Testis (tissue), 3 donors: ENCODE results near the gene SSTR5. TPM values are rescaled to one million over a fixed set of nuclear protein-coding genes. Genes with fewer than 3 reads are reported as not detected.

Experiments used
- DNase-seq: peaks from one replicate; pipeline ENCODE4 v3.0.0-alpha.2; 2019
- H3K27ac ChIP-seq, 2 donors: fragments of 200-600 bp; sonication (generic); one replicate each; pipeline ENCODE4 v1.5.1; 2019
- H3K27me3 ChIP-seq: fragments of 200-600 bp; sonication (generic); one replicate; pipeline ENCODE4 v1.5.1; 2019
- H3K36me3 ChIP-seq: fragments of 200-600 bp; sonication (generic); one replicate; pipeline ENCODE4 v1.5.1; 2017; ENCODE audit warnings: low read depth; ENCODE audit errors: missing control alignments
- H3K4me1 ChIP-seq: fragments of 200-600 bp; sonication (generic); one replicate; pipeline ENCODE4 v1.5.1; 2019
- H3K4me3 ChIP-seq, 2 donors: fragments of 200-600 bp; sonication (generic); one replicate each; pipeline ENCODE4 v1.5.1; 2017 to 2019
- H3K9me3 ChIP-seq: fragments of 200-600 bp; sonication (generic); one replicate; pipeline ENCODE4 v1.5.1; 2017
- CTCF ChIP-seq, 3 experiments: fragments of 450-650 bp in 2 of 3; fragments of 200-600 bp in 1 of 3; sonication (generic) in 1 of 3; IDR thresholded peaks; one replicate each; pipeline ENCODE4 v1.5.1; 2016 to 2019; ENCODE audit warnings: antibody characterized with exemption in 3 of 3, mild to moderate bottlenecking in 2 of 3, moderate library complexity in 1 of 3
- POLR2A ChIP-seq: fragments of 450-650 bp; IDR thresholded peaks from one replicate; pipeline ENCODE4 v1.6.1; 2017; ENCODE audit warnings: antibody characterized with exemption, mild to moderate bottlenecking, moderate library complexity
- WGBS, 2 donors: methylation state at CpG; one replicate each; pipeline ENCODE4 v1.1.5; 2018; 5-methylcytosine and 5-hydroxymethylcytosine counted together
- intact Hi-C: fragments of 100-400 bp; cut with DNase I; formaldehyde crosslinking; loops from one replicate; pipeline ENCODE4 v1.15.1; 2023; ENCODE audit warnings: low total_unique reads
- polyA plus RNA-seq: library from polyadenylated mRNA; stranded (reverse); fragments of 350-450 nt; fragmentation: Illumina TruSeq; extraction: RNeasy Lipid Tissue Mini Kit (QIAGEN cat#74804); gene quantifications from one replicate; pipeline ENCODE4 v1.2.3, GENCODE V29; 2014; ENCODE audit warnings: low read depth, low replicate concordance; ENCODE audit not compliant: insufficient read depth
- total RNA-seq, 2 donors: library from RNA; depleted of rRNA; stranded (reverse); fragments of >200 nt; gene quantifications; one replicate each; pipeline ENCODE4 v1.2.3, GENCODE V29; 2016

Gene SSTR5
- total and polyA plus RNA-seq, 3 donors from 2014 or later, result 0.31 TPM; not detected in 2

DNA sequence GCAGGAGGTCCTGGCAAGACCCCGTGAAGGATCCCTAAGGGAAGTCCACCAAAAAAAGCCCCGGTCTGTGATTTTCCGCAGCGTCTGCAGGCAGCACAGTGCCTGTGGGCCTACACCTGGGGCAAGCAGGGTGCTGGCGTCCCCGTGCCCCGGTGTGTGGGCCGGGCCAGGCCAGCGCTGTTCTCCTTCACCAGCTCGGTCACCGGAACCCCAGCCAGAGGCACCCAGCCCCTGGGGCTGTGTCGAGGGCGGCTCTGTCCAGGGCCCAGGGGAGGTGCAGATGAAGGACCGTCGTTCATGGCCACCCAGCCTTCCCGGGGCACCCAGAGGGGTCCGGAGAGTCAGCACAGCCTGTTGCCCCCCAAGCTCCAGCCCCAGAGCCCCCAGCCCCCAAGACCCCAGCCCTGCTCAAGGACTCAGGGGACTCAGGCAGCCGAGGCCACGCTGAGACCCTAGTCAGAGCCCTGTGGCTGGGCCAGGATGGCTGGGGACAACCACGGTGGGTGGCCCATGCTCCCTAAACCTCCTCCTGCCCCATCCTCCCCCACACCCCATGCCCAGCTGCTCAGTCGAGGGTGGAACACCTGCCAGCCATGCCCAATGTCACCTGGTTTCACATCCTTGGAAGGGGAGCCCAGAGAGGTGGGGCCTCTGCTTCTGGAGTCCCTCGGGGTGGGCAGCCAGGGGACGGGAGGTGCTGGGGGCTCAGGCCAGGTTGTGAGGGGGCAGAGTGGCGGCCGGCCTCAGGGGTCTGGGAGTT, 29.2 kb downstream of the SSTR5 start:
- no peak for DNase-seq
- Histone ChIP-seq H3K27me3 (no peaks in the 10 kb centered on the region), H3K27ac (no peak overlapping the region), H3K4me3 (no peak overlapping the region), H3K4me1 (peaks cover 15% of the 10 kb centered on the region), H3K36me3 (no peaks in the 10 kb centered on the region), H3K9me3 (no peaks in the 10 kb centered on the region)
- intact Hi-C loops, result no loop called here
- 20 to 77% methylated on average over 1 to 25 of the region's 25 CpGs for WGBS, 2 donors
- TF ChIP-seq POLR2A (no peak), CTCF (IDR thresholded peaks at IDR 0.05) (no peak)

DNA sequence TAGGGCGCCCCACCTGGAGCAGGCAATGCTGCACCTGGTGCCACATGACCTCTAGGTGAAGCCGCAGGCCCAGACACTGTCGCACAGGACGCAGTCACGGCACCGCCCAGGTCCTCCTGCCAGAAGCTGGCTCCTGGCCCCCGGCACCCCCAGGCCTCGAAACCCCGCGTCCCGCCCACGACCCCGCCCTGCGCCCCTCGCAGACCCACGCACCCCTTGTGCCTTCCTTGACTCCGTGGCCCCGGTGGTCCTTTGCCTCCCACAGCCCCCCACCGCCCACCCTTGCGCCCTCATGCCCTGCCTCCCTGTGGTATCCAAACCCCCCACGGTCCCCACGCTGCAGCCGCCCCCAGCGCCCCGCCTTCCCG, 29.8 kb downstream of the SSTR5 start:
- peaks cover 14% of the 10 kb centered on the region for H3K4me1 ChIP-seq
- 26 to 54% methylated on average over 13 to 26 of the region's 26 CpGs for WGBS, 2 donors

DNA sequence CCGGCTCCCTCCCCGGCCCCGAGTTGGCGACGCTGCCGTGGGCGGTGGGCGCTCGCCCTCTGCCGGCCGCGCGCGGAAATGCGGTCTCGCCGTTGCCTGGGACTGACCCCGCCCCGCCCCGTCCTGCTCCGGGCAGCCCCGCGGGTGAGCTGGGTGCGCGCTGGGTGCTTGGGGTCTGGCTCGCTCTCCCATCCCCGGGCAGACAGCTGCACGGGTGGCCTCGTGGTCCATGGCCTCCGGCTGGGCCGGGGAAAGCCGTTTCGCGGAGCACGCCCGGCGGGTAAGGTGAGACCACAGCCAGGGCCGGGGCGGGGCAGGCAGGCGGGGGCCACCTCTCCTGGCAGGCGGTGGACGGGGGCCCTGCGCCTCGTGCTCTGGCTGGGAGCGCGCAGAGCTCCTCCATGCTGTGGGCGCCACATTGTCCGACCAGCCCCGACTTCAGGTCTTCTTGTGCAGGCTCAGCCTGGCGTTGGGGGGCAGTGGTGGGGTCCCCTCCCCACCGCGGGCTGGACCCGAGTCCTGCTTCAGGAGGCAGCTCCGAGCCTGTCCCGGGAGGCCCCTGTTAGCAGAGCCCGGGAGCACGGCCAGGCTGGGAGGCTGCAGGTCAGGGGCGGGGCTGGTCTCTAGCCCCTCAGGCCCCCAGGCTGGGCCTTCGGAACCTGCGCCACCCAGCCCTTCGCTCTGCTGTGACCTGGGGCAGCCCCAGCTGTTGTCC, 30.5 kb downstream of the SSTR5 start:
- peak; percentile 79 for DNase-seq
- Histone ChIP-seq H3K4me3 (peak overlapping the region; percentile 21 to 27), H3K36me3 (no peaks in the 10 kb centered on the region), H3K9me3 (no peaks in the 10 kb centered on the region), H3K27me3 (no peaks in the 10 kb centered on the region), H3K4me1 (peaks cover 9% of the 10 kb centered on the region), H3K27ac (no peak overlapping the region)
- intact Hi-C loops, result no loop called here
- WGBS, 2 donors, result 0 to 7% methylated on average over 2 to 23 of the region's 61 CpGs
- TF ChIP-seq POLR2A (no peak), CTCF (IDR thresholded peaks at IDR 0.05) (peak; percentile 63 to 85 (median 84))

More for the DNA sequence above, 29.8 kb downstream of the SSTR5 start:
- H3K4me3 ChIP-seq, result no peak overlapping the region
- no peak overlapping the region for H3K27ac ChIP-seq
- H3K36me3 ChIP-seq, result no peaks in the 10 kb centered on the region
- DNase-seq, result no peak
- no peaks in the 10 kb centered on the region for H3K9me3 ChIP-seq
- no peak for TF ChIP-seq CTCF (IDR thresholded peaks at IDR 0.05)
- no peak for TF ChIP-seq POLR2A
- no peaks in the 10 kb centered on the region for H3K27me3 ChIP-seq
- intact Hi-C loops, result no loop called here

GRCh38 chr16:1103636-1103980, 31.1 kb downstream of the SSTR5 start:
- TF ChIP-seq CTCF (IDR thresholded peaks at IDR 0.05) (no peak), POLR2A (no peak)
- Histone ChIP-seq H3K27ac (no peak overlapping the region), H3K36me3 (no peaks in the 10 kb centered on the region), H3K27me3 (no peaks in the 10 kb centered on the region), H3K4me1 (peaks cover 9% of the 10 kb centered on the region), H3K9me3 (no peaks in the 10 kb centered on the region), H3K4me3 (no peak overlapping the region)
- intact Hi-C loops, result no loop called here
- DNase-seq, result no peak
- 45% methylated on average over 11 of the region's 11 CpGs; no CpG with 5 or more reads in 1 of the 2 donors for WGBS, 2 donors
